A673 (cell line): ENCODE data around the gene MPRIP.

Experiments
- EZH2 ChIP-seq: fragments of 200-600 bp; sonication (generic); IDR thresholded peaks from 2 replicates; pipeline ENCODE4 v1.6.1; 2017; ENCODE audit warnings: borderline replicate concordance, low read depth, mild to moderate bottlenecking, mixed read lengths, antibody characterized with exemption, low read length; ENCODE audit not compliant: poor library complexity, severe bottlenecking
- TF ChIP-seq, protein P1 (sequence below): fragments of 300-800, 200-600 bp; sonication (generic); conservative IDR thresholded peaks from 2 replicates; pipeline ENCODE4 v1.5.1; 2017; ENCODE audit warnings: low read depth, mild to moderate bottlenecking, antibody characterized with exemption, low read length, moderate library complexity, mixed read lengths

DNA sequence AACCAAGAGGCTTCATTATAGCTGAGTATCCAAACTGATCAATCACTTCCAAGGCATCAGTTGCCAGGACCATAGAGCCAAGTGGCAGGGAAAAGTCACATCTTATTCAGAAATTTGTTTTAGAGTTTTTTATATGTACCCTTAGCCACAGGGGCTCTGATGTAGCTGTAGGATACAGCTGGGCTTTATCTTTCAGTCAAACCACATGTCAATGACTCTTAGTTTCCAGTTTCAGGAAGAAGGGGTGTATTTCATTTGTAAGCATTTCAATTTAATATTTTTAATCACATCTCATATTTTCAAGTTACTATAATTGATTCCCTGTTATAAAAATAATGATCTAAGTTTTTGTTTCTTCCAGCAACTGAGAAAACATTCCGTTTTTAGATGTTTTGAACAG is 197.6 kb downstream of the MPRIP start:
- TF ChIP-seq, protein P1, sequence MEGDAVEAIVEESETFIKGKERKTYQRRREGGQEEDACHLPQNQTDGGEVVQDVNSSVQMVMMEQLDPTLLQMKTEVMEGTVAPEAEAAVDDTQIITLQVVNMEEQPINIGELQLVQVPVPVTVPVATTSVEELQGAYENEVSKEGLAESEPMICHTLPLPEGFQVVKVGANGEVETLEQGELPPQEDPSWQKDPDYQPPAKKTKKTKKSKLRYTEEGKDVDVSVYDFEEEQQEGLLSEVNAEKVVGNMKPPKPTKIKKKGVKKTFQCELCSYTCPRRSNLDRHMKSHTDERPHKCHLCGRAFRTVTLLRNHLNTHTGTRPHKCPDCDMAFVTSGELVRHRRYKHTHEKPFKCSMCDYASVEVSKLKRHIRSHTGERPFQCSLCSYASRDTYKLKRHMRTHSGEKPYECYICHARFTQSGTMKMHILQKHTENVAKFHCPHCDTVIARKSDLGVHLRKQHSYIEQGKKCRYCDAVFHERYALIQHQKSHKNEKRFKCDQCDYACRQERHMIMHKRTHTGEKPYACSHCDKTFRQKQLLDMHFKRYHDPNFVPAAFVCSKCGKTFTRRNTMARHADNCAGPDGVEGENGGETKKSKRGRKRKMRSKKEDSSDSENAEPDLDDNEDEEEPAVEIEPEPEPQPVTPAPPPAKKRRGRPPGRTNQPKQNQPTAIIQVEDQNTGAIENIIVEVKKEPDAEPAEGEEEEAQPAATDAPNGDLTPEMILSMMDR = no peak
- TF ChIP-seq EZH2 = no peak
